SKM-1 treated with dmso at 0.1 percent for 144 hours (cell line): ENCODE measurements around the gene SLC25A36.
"Not testable (repeated sequence)": the region's sequence is repeated elsewhere in the genome, so short reads cannot be mapped to it uniquely, and the experiment has no call there.

ENCODE experiments used
- DNase-seq: peaks from one replicate; lab custom pipeline; 2025; ENCODE audit not compliant: unreplicated experiment; lab: John Stamatoyannopoulos, UW

Gene SLC25A36

DNA sequence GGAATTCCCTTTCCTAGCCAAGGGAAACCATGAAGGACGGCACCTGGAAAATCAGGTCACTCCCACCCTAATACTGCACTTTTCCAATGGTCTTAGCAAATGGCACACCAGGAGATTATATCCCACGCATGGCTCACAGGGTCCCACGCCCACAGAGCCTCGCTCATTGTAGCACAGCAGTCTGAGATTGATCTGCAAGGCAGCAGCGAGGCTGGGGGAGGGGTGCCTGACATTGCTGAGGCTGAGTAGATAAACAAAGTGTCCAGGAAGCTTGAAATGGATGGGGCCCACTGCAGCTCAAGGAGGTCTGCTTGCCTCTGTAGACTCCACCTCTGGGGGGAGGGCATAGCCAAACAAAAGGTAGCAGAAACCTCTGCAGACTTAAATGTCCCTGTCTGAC, 46.2 kb downstream of the SLC25A36 start:
- DNase-seq = not testable (repeated sequence)

DNA sequence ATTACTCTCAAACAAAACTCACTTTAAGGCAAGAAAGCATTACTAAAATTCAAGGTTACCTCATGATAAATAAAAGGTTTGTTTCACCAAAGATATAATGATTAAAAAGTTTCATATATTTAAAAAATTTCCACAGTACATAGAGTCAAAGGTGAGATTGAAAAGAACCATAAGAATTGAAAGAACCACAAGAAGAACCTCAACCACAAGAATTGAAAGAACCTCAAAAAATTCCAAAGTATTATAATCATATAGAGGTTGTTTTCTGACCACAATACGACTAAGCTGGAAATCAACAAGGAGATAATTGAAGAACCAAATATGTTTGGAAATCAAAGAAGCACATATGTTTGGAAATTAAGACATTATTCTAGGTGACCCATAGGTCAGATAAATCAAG, 52.7 kb downstream of the SLC25A36 start:
- no peak for DNase-seq

DNA sequence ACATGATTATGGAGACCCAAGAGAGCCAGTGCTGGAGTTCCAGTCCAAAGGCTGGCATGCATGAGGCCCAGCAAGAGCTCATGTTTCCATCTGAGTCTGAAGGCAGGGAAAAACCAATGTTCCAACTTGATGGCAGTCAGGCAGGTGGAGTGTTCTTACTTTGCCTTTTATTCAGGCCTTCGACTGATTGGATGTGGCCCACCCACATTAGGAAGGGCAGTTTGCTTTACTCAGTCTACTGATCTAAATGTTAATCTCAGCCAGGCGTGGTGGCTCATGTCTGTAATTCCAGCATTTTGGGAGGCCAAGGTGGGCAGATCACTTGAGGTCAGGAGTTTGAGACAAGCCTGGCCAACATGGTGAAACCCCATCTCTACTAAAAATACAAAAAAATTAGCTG, 53.2 kb downstream of the SLC25A36 start:
- not testable (repeated sequence) for DNase-seq

DNA sequence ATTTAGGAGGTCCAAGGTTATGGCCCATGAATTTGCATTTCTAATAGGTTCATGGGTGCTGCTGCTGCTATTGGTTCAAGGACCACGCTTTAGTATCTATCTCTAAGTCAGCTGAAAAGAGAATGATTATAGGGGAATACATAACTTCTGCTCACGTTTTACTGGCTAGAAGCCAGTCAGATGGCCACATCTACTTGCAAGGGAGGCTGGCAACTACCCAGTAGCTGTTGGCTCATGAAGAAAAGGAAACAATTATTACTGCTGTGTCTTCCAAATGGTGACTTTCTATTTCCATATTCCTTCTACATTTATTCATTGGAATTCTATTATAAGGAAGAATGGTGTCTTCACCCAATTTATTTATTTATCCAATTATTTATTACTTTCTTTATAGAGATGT, 54.2 kb downstream of the SLC25A36 start:
- DNase-seq = no peak

DNA sequence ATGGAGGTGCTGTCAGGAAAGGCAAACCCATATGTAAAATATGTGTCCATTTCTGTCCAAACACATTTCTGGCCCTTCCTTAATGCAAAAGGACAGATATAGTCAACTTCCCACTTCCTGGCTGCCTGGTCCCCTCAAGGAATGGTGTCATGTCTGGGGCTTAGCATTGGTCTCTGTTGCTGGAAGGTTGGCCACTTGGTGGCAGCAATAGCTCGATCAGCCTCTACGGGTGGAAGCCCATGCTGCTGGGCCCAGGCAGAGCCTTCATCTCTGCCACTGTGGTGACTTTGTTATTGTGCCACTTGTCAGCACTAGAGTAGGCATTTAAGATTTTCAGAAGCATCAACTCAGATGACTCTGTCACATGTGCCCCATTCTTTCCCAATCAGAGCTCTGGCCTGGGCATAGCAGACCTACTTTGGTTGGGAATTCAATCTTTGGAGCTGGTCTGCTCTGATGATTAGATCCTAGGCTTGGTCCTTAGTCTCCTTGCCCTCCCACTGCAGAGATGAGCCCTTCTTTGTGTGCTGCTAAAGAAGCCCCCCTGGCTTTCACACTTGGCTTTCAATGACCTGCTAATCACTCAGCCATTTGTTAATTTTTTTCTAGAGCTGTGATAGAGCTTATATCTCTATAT, 58.5 kb downstream of the SLC25A36 start:
- DNase-seq = peak; percentile 65

DNA sequence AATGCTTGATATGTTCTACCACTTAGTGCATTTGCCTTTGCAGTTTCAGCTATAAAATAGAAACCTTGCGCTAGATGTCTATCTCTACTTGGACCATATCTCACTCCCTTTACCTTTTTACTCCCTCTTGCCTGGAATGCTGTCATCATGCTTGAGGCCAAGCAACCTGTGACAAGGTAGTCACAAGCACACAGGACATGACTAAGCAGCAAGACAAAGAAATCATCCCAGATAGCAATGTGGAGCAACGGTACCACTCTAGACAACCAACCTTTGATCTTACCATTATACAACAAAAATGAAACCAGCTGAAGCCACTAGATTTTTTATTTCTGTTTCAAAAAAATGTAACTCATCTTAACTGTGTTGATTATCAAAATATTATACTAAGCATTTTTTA, 59.0 kb downstream of the SLC25A36 start:
- no peak for DNase-seq

DNA sequence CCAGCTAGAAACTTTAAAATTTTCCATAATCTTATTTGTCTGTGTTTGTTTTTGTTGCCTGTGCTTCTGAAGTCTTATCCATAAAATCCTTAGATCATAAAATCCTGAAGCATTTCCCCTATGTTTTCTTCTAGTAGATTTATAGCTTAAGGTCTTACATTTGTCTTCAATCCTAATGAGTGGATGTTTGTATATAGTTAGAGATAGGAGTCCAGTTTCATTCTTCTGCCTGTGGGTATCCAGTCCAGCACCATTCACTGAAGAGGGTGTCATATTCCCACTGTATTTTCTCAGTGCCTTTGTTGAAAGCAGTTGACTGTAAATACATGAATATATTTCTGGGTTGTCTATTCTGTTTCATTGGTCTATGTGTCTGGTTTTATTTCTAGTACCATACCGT, 64.7 kb downstream of the SLC25A36 start:
- DNase-seq = no peak

DNA sequence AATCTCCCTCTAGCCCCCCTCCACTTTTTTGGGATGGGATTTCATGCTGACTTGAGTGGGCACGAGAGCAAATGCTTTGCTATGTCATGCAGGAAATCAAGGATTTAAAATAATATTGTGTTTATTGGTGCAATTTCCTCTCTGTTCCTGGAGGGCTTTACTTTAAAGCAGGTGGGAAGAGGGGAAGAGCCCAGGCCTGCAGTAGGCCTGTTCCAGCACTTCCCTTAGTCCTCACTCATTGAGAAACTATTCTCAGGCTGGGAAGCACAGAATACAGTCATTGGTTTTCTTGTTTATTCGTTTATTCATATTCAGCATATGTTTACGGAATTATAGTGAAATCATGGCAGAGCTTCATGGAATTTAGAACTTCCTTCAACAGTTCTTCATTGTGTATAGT, 67.9 kb downstream of the SLC25A36 start:
- no peak for DNase-seq

DNA sequence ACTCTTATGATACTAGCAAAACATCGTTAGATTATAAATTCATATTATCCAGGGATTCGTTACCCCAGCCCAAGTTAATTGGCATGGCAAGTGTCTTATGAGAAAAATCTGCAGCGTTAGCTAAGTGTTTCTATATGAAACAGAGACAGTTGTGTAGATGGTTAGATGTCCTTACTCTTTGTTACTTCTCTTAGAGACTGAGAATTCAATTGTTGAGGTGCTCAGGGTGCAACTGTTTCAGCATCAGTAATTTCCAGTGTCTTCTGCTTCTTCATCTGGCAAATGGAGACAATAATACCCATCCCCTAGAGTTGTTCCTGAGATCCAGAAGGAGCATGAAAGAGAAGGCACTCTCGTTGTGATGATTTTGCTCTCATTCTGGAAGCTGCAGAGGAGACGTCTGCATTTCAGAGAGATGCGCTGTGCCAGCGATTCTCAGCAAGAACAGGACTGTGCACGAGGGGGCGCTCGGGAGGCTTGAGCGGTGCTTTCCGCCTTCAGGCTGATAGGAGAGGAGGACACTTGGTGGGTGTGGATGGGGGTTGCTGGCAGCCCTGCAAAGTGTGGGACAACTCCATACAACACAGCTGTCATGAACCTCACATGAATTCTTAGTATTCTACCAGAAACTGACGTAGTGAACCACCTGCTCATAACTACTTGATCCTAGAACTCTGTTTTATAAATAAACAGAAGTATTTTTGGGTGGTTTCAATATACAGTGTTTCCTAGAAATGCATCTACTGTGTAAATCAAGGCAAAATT, 69.8 kb downstream of the SLC25A36 start:
- DNase-seq = peak; percentile 1

DNA sequence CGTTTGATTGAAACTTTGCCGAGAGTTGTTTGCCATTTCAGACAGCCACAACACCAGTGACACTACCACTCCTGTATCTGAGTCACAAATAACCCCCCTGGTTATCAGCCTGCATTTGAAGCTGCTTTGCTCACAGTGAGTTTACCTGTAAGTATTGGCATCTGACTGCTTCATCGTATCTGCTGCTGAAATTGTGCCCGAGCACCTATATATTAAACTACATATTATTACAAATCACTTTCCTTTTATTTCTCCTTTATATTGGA, 70.3 kb downstream of the SLC25A36 start:
- DNase-seq = no peak

DNA sequence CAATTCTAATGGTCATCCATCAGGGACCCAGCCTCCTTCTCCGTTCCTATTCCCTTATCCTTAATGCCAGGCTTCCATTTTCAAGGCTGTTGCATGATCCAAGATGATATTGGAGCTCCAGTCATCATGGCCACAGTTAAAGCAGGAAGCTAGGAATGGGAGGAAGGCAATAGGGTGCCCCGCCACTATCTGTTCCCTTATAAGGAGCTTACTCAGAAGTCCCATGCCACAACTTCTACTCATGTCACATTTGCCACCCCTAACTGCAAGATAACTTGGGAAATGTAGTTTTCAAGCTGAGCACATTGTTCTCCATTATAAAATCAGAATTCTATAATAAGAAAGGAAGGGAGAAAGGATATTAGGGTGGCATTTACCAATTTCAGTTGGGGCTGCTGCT, 70.9 kb downstream of the SLC25A36 start:
- DNase-seq = no peak

DNA sequence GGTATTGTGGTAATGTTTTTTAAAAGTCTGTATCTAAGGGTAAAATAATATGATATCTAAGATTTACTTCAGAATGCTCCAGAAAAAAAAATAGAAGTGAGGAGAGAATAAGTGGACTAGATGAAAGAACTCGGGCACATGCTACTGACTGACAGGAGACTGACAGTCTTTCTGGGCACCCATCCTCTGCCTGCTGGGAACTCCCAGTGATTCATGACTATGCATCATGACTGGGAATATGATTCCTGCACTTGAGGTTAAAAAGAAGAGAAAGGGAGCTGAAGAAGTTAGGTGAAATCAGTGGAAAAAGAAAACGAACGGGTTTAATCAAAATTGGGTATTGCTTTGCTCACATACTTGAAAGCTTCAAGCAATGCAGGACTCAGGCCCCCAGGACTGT, 73.8 kb downstream of the SLC25A36 start:
- no peak for DNase-seq

DNA sequence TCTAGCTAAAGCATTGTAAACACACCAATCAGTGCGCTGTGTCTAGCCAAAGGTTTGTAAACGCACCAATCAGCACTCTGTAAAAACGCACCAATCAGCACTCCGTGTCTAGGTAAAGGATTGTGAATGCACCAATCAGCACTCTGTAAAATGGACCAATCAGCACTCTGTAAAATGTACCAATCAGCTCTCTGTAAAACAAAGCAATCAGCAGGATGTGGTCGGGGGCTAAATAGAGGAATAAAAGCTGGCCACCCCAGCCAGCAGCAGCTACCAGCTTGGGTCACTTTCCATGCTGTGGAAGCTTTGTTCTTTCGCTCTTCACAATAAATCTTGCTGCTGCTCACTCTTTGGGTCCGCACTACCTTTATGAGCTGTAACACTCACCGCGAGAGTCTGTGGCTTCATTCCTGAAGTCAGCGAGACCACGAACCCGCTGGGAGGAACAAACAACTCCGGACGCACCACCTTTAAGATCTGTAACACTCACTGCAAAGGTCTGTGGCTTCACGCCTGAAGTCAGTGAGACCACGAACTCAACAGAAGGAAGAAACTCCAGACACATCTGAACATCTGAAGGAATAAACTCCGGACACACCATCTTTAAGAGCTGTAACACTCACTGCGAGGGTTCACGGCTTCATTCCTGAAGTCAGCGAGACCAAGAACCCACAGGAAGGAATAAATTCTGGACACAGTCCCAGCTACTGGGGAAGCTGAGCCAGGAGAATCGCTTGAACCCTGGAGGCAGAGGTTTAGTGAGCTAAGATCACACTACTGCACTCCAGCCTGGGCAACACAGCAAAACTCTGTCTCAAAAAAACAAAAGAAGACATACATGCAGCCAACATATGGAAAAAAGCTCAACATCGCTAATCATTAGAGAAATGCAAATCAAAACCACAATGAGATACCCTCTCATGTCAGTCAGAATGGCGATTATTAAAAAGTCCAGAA, 76.0 kb downstream of the SLC25A36 start:
- not testable (repeated sequence) for DNase-seq

DNA sequence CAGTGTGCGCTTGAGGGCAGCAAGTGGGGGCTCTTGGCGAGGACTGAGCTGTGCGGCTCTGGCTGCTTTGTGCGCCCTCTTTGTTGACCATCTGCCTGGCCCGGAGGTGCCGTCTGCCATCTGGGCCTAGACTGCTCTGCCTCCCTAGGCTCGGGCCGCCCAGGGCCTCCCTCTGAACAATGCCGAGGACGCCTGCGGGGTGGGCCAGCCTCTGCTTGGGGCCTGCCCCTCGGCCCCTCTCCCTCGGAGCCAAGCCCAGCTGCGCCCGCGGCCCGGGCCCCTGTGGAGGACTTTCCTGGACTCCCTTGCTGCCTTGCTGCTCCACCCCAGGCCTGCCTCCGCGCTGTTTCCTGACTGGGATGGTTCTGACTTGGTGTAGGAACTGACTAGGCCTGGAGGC, 77.6 kb downstream of the SLC25A36 start:
- DNase-seq = no peak

DNA sequence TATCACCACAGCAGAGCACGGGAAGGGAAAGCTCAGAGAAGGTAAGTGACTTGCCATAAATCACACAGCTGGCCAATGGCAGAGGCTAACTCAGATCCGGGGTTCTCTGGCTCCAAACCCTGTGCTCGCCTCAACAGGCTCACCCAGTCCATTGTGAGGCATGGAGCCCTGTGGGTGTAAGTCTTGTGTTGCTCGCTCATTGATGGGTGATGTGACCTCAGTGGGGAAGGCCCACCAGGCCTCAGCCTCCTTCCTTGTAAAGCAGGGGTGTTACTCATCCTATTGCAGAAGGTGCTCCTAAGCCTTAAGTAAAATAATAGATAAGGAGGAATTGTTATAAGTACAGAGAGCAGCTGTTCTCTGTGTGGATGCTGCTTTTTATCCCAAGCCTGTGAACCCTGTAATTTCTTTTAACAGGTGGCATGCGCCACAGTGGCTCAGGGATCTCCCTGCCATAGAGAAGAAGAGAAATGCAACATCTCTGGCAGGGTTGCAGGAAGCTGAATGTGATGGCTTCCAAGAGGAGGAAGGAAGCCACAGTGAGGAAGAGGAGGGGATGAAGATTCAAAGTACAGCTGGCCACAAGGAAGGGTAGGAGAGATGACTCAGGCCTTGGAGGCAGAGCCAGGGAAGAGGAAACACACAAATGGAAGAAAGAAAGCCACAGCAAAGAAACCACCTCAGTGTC, 78.7 kb downstream of the SLC25A36 start:
- no peak for DNase-seq

DNA sequence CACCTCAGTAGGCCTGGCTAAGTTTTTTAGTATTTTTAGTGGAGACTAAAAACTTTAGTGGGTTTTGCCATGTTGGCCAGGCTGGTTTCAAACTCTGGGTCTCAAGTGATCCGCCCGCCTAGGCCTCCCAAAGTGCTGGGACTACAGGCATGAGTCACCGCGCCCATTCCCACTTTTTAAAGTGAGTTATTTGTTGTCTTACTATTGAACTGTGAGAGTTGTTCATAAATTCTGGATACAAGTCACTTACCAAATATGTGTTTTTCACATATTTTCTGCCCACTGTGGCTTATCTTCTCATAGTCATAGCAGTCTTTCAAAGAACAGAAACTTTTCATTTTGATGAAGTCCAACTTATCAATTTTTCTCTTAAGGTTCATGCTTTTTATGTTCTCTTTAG, 79.6 kb downstream of the SLC25A36 start:
- DNase-seq = no peak
